ENCODE measurements around the gene PACSIN3. TPM values are rescaled to one million over a fixed set of nuclear protein-coding genes. Genes with fewer than 3 reads are reported as not detected.

PACSIN3 gene
- polyA plus RNA-seq, 1 donor from 2014 or later, result not detected

- Histone ChIP-seq H2AFZ (ENCODE audit: low read depth, low read length) (no peak overlapping the region), H3K4me3 (ENCODE audit: low read length) (no peak overlapping the region), H3K27me3 (ENCODE audit: insufficient read depth, low read depth, low read length) (no peaks in the 10 kb centered on the region), H3K27ac (ENCODE audit: low read length) (no peak overlapping the region), H3K79me2 (replicated peaks; ENCODE audit: insufficient read depth, low read length) (no peaks in the 10 kb centered on the region), H3F3A (ENCODE audit: insufficient read depth, low read length, poor library complexity, severe bottlenecking) (no peaks in the 10 kb centered on the region), H3K9me2 (ENCODE audit: insufficient read depth, low read length) (no peaks in the 10 kb centered on the region), H3K36me3 (ENCODE audit: insufficient read depth, low read length) (no peaks in the 10 kb centered on the region), H3K9me3 (ENCODE audit: low read length) (no peaks in the 10 kb centered on the region), H3K4me2 (ENCODE audit: low read length) (no peak overlapping the region), H3K9ac (ENCODE audit: low read length) (no peak overlapping the region), H4K20me1 (ENCODE audit: insufficient read depth) (no peaks in the 10 kb centered on the region)
- TF ChIP-seq RAD21 (conservative IDR thresholded peaks at IDR 0.05) (no peak), TAF1 (IDR thresholded peaks at IDR 0.05; ENCODE audit: low read depth) (no peak), CTCF (IDR thresholded peaks at IDR 0.05; ENCODE audit: poor library complexity, severe bottlenecking) (no peak), EZH2 (IDR thresholded peaks at IDR 0.05; ENCODE audit: borderline replicate concordance, insufficient read depth, low read length, poor library complexity, severe bottlenecking) (no peak), MXI1 (conservative IDR thresholded peaks at IDR 0.05; ENCODE audit: poor library complexity, severe bottlenecking) (no peak), POLR2AphosphoS5 (IDR thresholded peaks at IDR 0.05) (no peak)
These were observed 42.9 kb downstream of the PACSIN3 start for GRCh38 chr11:47143322-47143721.

- no peaks in the 10 kb centered on the region for H3K79me2 ChIP-seq (replicated peaks; ENCODE audit: insufficient read depth, low read length)
- H4K20me1 ChIP-seq (ENCODE audit: insufficient read depth), result no peaks in the 10 kb centered on the region
- H3K9me2 ChIP-seq (ENCODE audit: insufficient read depth, low read length), result no peaks in the 10 kb centered on the region
- no peak overlapping the region for H3K4me3 ChIP-seq (ENCODE audit: low read length)
- no peak overlapping the region for H2AFZ ChIP-seq (ENCODE audit: low read depth, low read length)
- no peaks in the 10 kb centered on the region for H3K36me3 ChIP-seq (ENCODE audit: insufficient read depth, low read length)
- no peaks in the 10 kb centered on the region for H3K9me3 ChIP-seq (ENCODE audit: low read length)
- TF ChIP-seq SMC3 (conservative IDR thresholded peaks at IDR 0.05; ENCODE audit: poor library complexity) (no peak), REST (IDR thresholded peaks at IDR 0.05; ENCODE audit: borderline replicate concordance) (no peak), EP300 (conservative IDR thresholded peaks at IDR 0.05; ENCODE audit: poor library complexity, severe bottlenecking) (no peak), EZH2 (IDR thresholded peaks at IDR 0.05; ENCODE audit: borderline replicate concordance, insufficient read depth, low read length, poor library complexity, severe bottlenecking) (no peak), MXI1 (conservative IDR thresholded peaks at IDR 0.05; ENCODE audit: poor library complexity, severe bottlenecking) (no peak), TAF1 (IDR thresholded peaks at IDR 0.05; ENCODE audit: low read depth) (no peak)
- no peak overlapping the region for H3K9ac ChIP-seq (ENCODE audit: low read length)
- no peaks in the 10 kb centered on the region for H3F3A ChIP-seq (ENCODE audit: insufficient read depth, low read length, poor library complexity, severe bottlenecking)
- no peak overlapping the region for H3K27ac ChIP-seq (ENCODE audit: low read length)
- no peak overlapping the region for H3K4me2 ChIP-seq (ENCODE audit: low read length)
- no peaks in the 10 kb centered on the region for H3K27me3 ChIP-seq (ENCODE audit: insufficient read depth, low read depth, low read length)
These were observed 46.4 kb downstream of the PACSIN3 start for GRCh38 chr11:47139878-47140277.
